Smooth muscle cell of the brain vasculature (primary cell): ENCODE results near the gene AQP9.

ENCODE experiments used
- DNase-seq: peaks from one replicate; pipeline ENCODE4 v3.0.0-alpha.2; 2012; ENCODE audit warnings: low read depth, low spot score

Gene AQP9

DNA sequence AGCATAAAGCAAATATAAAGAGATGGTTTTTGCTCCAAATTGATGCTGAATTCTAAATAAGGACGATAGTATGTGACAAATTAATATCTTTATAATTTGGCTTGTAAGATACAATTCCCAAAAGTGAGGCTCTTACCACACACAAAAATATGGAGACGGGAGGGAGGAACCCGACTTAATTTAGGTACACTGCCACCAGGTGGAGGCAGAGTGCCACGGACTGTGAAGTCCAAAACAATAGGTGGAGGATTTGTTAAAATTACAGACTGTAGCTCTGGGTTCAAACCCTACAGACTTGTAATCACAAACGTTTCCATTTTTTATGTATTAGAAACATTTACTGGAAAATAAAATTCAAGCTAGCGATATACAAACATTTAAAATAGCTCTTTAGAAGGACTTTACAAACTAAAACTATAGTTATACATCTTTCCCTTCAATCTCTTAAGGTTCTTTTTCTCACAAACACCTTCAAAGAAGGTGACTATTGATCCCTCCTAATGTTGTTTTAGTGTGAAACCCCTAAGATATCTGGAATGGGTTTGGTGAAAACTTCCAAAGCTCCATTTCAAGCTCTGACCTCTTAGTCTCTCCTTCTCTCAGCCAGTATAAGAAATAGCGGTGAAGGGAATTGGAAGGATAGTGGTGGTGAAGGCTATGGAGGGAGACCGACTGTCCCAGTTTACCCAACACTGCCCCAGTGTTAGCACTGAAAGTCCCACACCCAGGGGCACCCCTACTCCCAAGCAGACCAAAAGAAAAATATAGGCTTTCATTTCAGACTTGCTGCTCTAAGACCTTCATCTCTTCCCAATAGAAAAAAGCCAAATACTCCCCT lies 89.7 kb downstream of the AQP9 start:
- peak; percentile 65 for DNase-seq

DNA sequence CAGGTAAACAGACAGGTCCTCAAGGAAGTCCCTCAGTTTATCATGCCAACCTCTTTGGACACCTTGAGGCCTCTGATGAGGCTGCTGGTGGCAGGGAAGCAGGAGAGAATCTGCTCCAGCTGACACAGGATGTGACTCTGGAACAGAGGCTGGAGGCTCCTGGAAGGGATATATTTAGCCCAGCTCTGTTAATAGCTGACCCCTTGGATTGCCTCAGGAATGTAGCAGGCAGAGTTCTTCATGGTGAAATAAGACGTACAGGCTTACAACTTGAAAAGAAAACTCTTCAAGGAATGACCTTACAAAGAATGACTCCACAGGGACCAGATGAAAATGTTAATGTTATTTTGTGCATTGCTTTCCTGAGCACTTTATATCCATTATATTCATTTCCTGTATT lies 90.5 kb downstream of the AQP9 start:
- DNase-seq = peak; percentile 50

DNA sequence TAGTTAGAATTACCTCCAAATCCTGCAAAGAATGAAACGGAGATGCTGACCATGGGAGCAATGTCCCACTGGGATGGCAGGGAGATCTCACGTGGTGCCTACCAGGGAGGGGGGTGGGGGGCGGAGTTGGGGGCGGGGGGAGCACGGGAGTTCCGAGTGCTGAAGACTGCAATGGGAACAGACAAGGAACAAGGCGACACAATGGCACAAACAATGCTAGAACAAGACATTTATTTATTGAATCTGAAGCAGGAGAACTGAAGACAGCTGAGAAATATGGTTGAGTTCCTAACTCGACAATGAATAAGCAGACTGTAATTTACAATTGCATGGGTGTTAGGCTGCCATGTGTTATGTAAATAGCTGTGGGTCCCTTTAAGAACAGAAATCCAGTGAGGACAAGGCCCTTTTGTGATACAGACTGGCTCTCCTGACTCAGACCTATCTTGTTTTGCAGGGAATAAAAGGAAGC lies 91.2 kb downstream of the AQP9 start:
- no peak for DNase-seq

DNA sequence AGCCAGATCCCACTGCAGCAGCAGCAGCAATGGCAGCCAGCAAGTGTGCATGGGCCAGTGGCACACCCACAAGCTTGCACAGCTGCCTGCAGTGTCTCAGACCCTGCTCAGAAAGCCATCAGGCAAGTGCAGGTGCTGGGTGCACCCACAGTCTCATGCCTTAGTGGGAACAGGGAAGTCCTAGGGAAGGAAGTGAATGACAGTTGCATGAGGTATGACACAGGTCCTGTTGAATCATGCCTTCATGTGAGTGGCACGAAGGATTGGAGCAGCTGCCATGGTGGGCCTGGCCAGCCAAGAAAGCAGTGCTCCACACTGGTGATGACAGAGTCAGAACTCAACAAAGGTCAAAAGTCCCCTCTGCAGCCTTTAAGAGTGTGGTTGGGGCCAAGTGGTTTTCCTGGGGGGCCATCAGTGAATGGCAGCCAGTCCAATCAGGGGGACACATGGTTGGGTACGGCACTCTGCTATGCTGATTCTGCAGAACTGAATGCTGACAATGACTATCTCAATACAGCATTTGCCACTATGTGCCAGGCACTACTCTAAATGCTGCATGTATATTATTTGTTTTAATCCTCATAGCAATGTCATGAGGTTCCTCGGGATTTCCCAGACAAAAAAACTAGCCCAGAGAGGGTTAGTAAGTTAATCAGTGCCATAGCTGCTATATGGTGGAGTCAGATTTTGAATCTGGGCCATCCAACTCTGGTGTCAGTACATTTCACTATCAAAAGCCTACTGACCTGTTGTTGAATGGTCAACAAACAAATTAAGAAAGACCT lies 94.3 kb downstream of the AQP9 start:
- DNase-seq = no peak

DNA sequence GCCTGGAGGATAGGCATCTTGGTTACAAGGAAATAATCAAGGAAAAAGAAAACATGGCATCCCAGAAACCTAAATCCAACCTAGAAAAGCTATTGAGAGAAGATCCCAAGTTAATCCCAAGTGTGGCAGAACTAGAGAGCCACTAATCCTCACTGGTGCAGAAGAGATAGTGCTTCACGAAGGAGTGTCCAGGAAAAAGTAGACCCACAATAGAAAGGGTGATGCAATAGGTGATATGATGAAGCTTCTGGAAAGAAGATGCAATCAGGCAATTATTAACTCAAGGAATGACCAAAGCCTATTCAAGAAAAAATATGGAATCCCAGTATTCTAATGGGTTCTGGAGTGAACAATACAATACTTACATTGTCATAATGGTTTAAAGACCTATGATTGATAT lies 95.2 kb downstream of the AQP9 start:
- no peak for DNase-seq
